GM18498 (cell line): ENCODE measurements around the gene SLC22A16.
"Not testable (repeated sequence)": the region's sequence is repeated elsewhere in the genome, so short reads cannot be mapped to it uniquely, and the experiment has no call there.

Experiments
- ATAC-seq: cut with Tn5 transposase; IDR thresholded peaks from one replicate; pipeline ENCODE4 v1.9.1; 2021; ENCODE audit warnings: mild to moderate bottlenecking, moderate library complexity; ENCODE audit not compliant: unreplicated experiment

SLC22A16 gene

GRCh38 chr6:110476046-110476849 lies at the start of gene SLC22A16:
Gene SLC22A16, minus strand, starts transcription at chr6:110476613. Its CDS starts 39 bp downstream, at chr6:110476574.
- no peak for ATAC-seq

GRCh38 chr6:110525001-110525400 lies 48.6 kb upstream of the SLC22A16 start:
- ATAC-seq, result no peak

- ATAC-seq, result no peak
Measured at GRCh38 chr6:110524305-110524704, 47.9 kb upstream of the SLC22A16 start.

GRCh38 chr6:110523451-110524021 lies 47.1 kb upstream of the SLC22A16 start:
- no peak for ATAC-seq

- ATAC-seq, result no peak
Measured at GRCh38 chr6:110522427-110522826, 46.0 kb upstream of the SLC22A16 start.

GRCh38 chr6:110520992-110521543 lies 44.7 kb upstream of the SLC22A16 start:
- ATAC-seq, result no peak

GRCh38 chr6:110520209-110520965 lies 44.0 kb upstream of the SLC22A16 start:
- ATAC-seq, result no peak

- ATAC-seq, result no peak
Measured at GRCh38 chr6:110517601-110518281, 41.3 kb upstream of the SLC22A16 start.

- no peak for ATAC-seq
Measured at GRCh38 chr6:110517034-110517433, 40.6 kb upstream of the SLC22A16 start.

GRCh38 chr6:110514818-110515217 lies 38.4 kb upstream of the SLC22A16 start:
- no peak for ATAC-seq

GRCh38 chr6:110512991-110513390 lies 36.6 kb upstream of the SLC22A16 start:
- no peak for ATAC-seq

GRCh38 chr6:110512549-110512948 lies 36.1 kb upstream of the SLC22A16 start:
- not testable (repeated sequence) for ATAC-seq

- no peak for ATAC-seq
Measured at GRCh38 chr6:110511401-110511800, 35.0 kb upstream of the SLC22A16 start.

- ATAC-seq, result no peak
Measured at GRCh38 chr6:110509617-110510241, 33.3 kb upstream of the SLC22A16 start.

- ATAC-seq, result not testable (repeated sequence)
Measured at GRCh38 chr6:110504891-110505290, 28.5 kb upstream of the SLC22A16 start.

- ATAC-seq, result no peak
Measured at GRCh38 chr6:110495949-110496348, 19.5 kb upstream of the SLC22A16 start.

GRCh38 chr6:110493253-110493800 lies 16.9 kb upstream of the SLC22A16 start:
- no peak for ATAC-seq

- no peak for ATAC-seq
Measured at GRCh38 chr6:110492584-110492983, 16.2 kb upstream of the SLC22A16 start.

GRCh38 chr6:110491644-110492317 lies 15.4 kb upstream of the SLC22A16 start:
- no peak for ATAC-seq

- ATAC-seq, result no peak
Measured at GRCh38 chr6:110491299-110491643, 14.9 kb upstream of the SLC22A16 start.
